Measurements from ENCODE around the gene KSR2.

KSR2 gene

DNA sequence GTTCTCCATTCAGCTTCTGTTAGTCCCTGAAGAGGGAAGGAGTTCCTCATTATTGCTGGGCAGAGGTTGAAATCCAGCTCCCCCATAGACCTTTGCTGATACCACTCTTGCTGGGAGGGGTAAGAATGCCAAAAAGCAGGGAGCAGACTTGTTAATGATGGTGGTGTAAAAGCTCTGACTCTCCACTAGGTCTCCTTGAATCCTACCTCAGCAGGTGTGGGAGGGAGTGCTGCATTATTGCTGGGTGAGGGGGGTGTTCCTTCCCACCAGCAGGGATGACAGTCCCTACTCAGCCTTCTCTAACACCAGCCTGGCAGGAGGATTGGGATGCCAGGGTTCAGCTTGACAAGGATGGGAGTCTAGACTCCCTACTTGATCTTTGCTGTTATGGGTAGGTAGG, 421.6 kb downstream of the KSR2 start:
- no peak overlapping the region for H3K4me3 ChIP-seq (ENCODE audit: low read depth in 1 of 2, low read length in 1 of 2)
- no peaks in the 10 kb centered on the region for H3K9me3 ChIP-seq
- TF ChIP-seq, protein P1, sequence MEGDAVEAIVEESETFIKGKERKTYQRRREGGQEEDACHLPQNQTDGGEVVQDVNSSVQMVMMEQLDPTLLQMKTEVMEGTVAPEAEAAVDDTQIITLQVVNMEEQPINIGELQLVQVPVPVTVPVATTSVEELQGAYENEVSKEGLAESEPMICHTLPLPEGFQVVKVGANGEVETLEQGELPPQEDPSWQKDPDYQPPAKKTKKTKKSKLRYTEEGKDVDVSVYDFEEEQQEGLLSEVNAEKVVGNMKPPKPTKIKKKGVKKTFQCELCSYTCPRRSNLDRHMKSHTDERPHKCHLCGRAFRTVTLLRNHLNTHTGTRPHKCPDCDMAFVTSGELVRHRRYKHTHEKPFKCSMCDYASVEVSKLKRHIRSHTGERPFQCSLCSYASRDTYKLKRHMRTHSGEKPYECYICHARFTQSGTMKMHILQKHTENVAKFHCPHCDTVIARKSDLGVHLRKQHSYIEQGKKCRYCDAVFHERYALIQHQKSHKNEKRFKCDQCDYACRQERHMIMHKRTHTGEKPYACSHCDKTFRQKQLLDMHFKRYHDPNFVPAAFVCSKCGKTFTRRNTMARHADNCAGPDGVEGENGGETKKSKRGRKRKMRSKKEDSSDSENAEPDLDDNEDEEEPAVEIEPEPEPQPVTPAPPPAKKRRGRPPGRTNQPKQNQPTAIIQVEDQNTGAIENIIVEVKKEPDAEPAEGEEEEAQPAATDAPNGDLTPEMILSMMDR (IDR thresholded peaks at IDR 0.05), result no peak
- no peaks in the 10 kb centered on the region for H3K4me1 ChIP-seq (ENCODE audit: control insufficient read depth in 1 of 2, insufficient read depth in 1 of 2, low read depth in 1 of 2, low read length in 1 of 2)
- no peak overlapping the region for H3K27ac ChIP-seq
- H3K36me3 ChIP-seq, result no peaks in the 10 kb centered on the region
- H3K27me3 ChIP-seq, result peaks cover 35% of the 10 kb centered on the region

DNA sequence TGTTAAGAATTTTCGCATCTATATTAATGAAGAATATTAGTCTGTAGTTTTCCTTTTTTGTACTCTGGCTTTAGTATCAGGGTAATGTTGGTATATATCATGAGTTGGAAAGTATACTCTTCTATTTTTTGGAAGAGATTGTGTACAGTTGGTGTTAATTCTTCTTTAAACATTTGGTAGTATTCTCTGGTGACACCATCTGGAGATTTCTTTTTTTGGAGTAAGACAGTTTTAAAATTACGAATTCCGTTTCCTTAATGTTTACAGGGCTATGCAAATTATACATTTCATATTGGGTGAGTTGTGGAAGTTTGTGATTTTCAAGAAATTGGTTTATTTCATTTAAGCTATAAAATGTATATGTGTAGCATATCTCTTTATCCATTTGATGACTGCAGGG, 423.6 kb downstream of the KSR2 start:
- TF ChIP-seq, protein P1 (IDR thresholded peaks at IDR 0.05), result no peak
- H3K4me1 ChIP-seq (ENCODE audit: control insufficient read depth in 1 of 2, insufficient read depth in 1 of 2, low read depth in 1 of 2, low read length in 1 of 2), result no peaks in the 10 kb centered on the region
- H3K27ac ChIP-seq, result no peak overlapping the region
- no peaks in the 10 kb centered on the region for H3K9me3 ChIP-seq
- no peak overlapping the region for H3K4me3 ChIP-seq (ENCODE audit: low read depth in 1 of 2, low read length in 1 of 2)
- no peaks in the 10 kb centered on the region for H3K36me3 ChIP-seq
- peaks cover 48% of the 10 kb centered on the region for H3K27me3 ChIP-seq

DNA sequence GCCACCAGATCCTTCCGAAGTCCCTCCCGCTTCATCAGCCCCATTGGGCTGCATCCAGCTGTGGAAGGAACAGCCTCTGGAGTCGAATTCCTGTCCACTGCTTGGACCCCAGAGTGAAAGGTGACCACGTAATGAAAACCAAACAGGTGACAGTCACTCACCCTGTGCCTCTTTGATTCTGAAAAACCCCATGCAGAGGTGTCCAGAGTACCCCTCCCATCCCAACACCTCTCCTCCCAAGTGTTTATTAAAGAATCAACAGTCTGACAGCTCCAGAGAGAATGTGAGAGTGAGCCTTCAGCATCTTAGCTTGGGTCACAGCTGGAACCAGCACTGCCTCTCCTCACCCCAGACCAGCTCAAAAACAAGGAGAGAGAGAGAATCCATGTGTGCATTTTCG, 428.8 kb downstream of the KSR2 start:
- TF ChIP-seq, protein P1 (IDR thresholded peaks at IDR 0.05), result no peak
- no peaks in the 10 kb centered on the region for H3K36me3 ChIP-seq
- H3K9me3 ChIP-seq, result no peaks in the 10 kb centered on the region
- H3K4me3 ChIP-seq (ENCODE audit: low read depth in 1 of 2, low read length in 1 of 2), result no peak overlapping the region
- no peaks in the 10 kb centered on the region for H3K4me1 ChIP-seq (ENCODE audit: control insufficient read depth in 1 of 2, insufficient read depth in 1 of 2, low read depth in 1 of 2, low read length in 1 of 2)
- peaks cover 74% of the 10 kb centered on the region for H3K27me3 ChIP-seq
- H3K27ac ChIP-seq, result no peak overlapping the region

DNA sequence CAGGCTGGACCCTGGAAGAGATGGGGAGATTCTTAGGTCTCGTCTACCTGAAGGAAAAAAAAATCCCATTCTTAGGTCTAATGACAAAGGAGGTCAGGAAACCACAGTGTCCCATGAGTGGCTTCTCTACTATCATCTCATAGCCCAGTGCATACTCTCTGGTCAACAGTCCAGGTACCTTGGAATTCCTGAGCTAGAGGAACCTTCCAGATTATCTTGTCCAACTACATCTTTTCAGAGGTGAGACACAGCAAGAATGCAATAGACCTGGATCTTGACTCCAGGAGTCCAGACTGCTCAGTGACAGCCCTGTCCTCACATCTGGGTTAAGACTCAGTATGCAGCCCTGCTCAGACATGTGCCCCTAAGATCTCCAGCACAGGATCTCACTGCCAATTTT, 429.9 kb downstream of the KSR2 start:
- Histone ChIP-seq H3K27me3 (peaks cover 80% of the 10 kb centered on the region), H3K4me3 (ENCODE audit: low read depth in 1 of 2, low read length in 1 of 2) (no peak overlapping the region), H3K36me3 (no peaks in the 10 kb centered on the region), H3K9me3 (no peaks in the 10 kb centered on the region), H3K27ac (no peak overlapping the region), H3K4me1 (ENCODE audit: control insufficient read depth in 1 of 2, insufficient read depth in 1 of 2, low read depth in 1 of 2, low read length in 1 of 2) (no peaks in the 10 kb centered on the region)
- TF ChIP-seq, protein P1 (IDR thresholded peaks at IDR 0.05), result no peak

DNA sequence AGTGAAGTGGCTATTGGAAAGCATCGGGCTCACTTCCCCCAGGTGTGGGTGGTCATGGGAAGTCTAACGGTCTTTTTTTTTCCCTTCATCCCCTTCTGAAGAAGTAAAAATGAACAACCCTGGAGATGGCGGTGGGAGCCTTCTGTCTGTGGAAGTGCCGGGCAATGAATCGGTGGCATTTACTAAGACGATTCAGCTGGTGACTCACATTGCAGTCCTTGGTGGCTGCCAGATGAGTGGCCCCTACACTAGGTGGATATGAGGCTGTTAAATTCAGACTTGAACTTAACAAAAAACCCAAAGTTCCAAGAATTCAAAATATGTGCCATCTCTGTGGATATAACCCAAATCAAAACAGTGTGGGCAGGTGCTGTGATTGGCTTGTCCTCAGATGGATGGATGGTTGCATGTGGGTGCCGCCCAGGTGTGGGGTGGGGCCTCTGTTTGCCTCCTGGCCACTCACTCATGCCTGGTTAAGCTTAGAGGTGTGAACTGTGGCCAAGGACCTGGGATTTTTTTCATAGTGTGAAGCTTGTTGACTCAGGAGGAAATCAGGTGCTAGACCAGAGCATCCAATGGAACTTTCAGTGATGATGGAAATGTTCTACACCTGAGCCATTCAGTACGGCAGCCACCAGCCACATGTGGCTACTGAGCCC, 430.6 kb downstream of the KSR2 start:
- TF ChIP-seq, protein P1 (IDR thresholded peaks at IDR 0.05), result no peak
- H3K27ac ChIP-seq, result no peak overlapping the region
- peaks cover 80% of the 10 kb centered on the region for H3K27me3 ChIP-seq
- H3K4me3 ChIP-seq (ENCODE audit: low read depth in 1 of 2, low read length in 1 of 2), result no peak overlapping the region
- no peaks in the 10 kb centered on the region for H3K9me3 ChIP-seq
- H3K4me1 ChIP-seq (ENCODE audit: control insufficient read depth in 1 of 2, insufficient read depth in 1 of 2, low read depth in 1 of 2, low read length in 1 of 2), result no peaks in the 10 kb centered on the region
- H3K36me3 ChIP-seq, result no peaks in the 10 kb centered on the region

Measured in neutrophil (primary cell).